ENCODE results near the gene MAGI2. TPM values are rescaled to one million over a fixed set of nuclear protein-coding genes. Genes with fewer than 3 reads are reported as not detected.

Gene MAGI2
- total and polyA plus RNA-seq, 9 donors: 7.1 to 20.4 (median 18.7) TPM

GRCh38 chr7:78686189-78686588 is 767.3 kb downstream of the MAGI2 start:
- Histone ChIP-seq H3K27ac (no peak overlapping the region), H3K9me3 (no peaks in the 10 kb centered on the region), H3K27me3 (no peaks in the 10 kb centered on the region), H3K36me3 (no peaks in the 10 kb centered on the region), H3K4me1 (ENCODE audit: insufficient read depth) (no peaks in the 10 kb centered on the region), H3K4me3 (no peak overlapping the region)
- WGBS, 3 donors: 70 to 83% (median 71%) methylated on average over 6 of the region's 6 CpGs
- intact Hi-C loops (cut with DNase I): no loop called here
- DNase-seq: no peak
- TF ChIP-seq POLR2A (IDR thresholded peaks at IDR 0.05): no peak
- TF ChIP-seq CTCF (IDR thresholded peaks at IDR 0.05): no peak
- TF ChIP-seq EP300 (IDR thresholded peaks at IDR 0.05): no peak

- Histone ChIP-seq H3K9me3 (no peaks in the 10 kb centered on the region), H3K4me1 (ENCODE audit: insufficient read depth) (no peaks in the 10 kb centered on the region), H3K4me3 (no peak overlapping the region), H3K27ac (no peak overlapping the region), H3K36me3 (no peaks in the 10 kb centered on the region), H3K27me3 (no peaks in the 10 kb centered on the region)
- no peak for TF ChIP-seq EP300 (IDR thresholded peaks at IDR 0.05)
- TF ChIP-seq CTCF (IDR thresholded peaks at IDR 0.05): no peak
- no peak for TF ChIP-seq POLR2A (IDR thresholded peaks at IDR 0.05)
- intact Hi-C loops (cut with DNase I): no loop called here
- DNase-seq: no peak
- WGBS, 3 donors: 88 to 92% (median 91%) methylated on average over 1 of the region's 1 CpG
Observed at GRCh38 chr7:78684201-78684600, 769.3 kb downstream of the MAGI2 start.

- WGBS, 3 donors: 36 to 47% (median 43%) methylated on average over 1 of the region's 1 CpG
- Histone ChIP-seq H3K4me1 (ENCODE audit: insufficient read depth) (no peaks in the 10 kb centered on the region), H3K27me3 (no peaks in the 10 kb centered on the region), H3K36me3 (no peaks in the 10 kb centered on the region), H3K4me3 (no peak overlapping the region), H3K27ac (no peak overlapping the region), H3K9me3 (no peaks in the 10 kb centered on the region)
- no peak for TF ChIP-seq POLR2A (IDR thresholded peaks at IDR 0.05)
- TF ChIP-seq CTCF (IDR thresholded peaks at IDR 0.05): no peak
- no peak for TF ChIP-seq EP300 (IDR thresholded peaks at IDR 0.05)
- intact Hi-C loops (cut with DNase I): no loop called here
- DNase-seq: no peak
Observed at GRCh38 chr7:78683566-78683965, 769.9 kb downstream of the MAGI2 start.

GRCh38 chr7:78679112-78679876 is 774.2 kb downstream of the MAGI2 start:
- no peak overlapping the region for H3K4me3 ChIP-seq
- no peaks in the 10 kb centered on the region for H3K9me3 ChIP-seq
- intact Hi-C loops (cut with DNase I): no loop called here
- no peak for DNase-seq
- no peaks in the 10 kb centered on the region for H3K36me3 ChIP-seq
- H3K27ac ChIP-seq: no peak overlapping the region
- 91 to 94% (median 92%) methylated on average over 6 of the region's 6 CpGs for WGBS, 3 donors
- no peaks in the 10 kb centered on the region for H3K4me1 ChIP-seq (ENCODE audit: insufficient read depth)
- TF ChIP-seq EP300 (IDR thresholded peaks at IDR 0.05): no peak
- no peaks in the 10 kb centered on the region for H3K27me3 ChIP-seq

- Histone ChIP-seq H3K27me3 (no peaks in the 10 kb centered on the region), H3K4me3 (no peak overlapping the region)
- 87 to 95% (median 90%) methylated on average over 2 of the region's 2 CpGs for WGBS, 3 donors
Observed at GRCh38 chr7:78677391-78677790, 776.1 kb downstream of the MAGI2 start.

More at GRCh38 chr7:78677391-78677790, 776.1 kb downstream of the MAGI2 start:
- no peak for DNase-seq
- TF ChIP-seq EP300 (IDR thresholded peaks at IDR 0.05) (no peak), CTCF (IDR thresholded peaks at IDR 0.05) (no peak), POLR2A (IDR thresholded peaks at IDR 0.05) (no peak)
- Histone ChIP-seq H3K9me3 (no peaks in the 10 kb centered on the region), H3K36me3 (no peaks in the 10 kb centered on the region), H3K27ac (no peak overlapping the region), H3K4me1 (ENCODE audit: insufficient read depth) (no peaks in the 10 kb centered on the region)
- intact Hi-C loops (cut with DNase I): no loop called here

Measured in ovary (tissue), 9 donors.